Measurements from ENCODE around the gene GGNBP2.

Gene GGNBP2

GRCh38 chr17:36625188-36625587 is 80.5 kb downstream of the GGNBP2 start:
- DNase-seq (ENCODE audit: extremely low read depth in 1 of 2, low read depth in 1 of 2) = no peak

GRCh38 chr17:36627101-36627500 is 82.4 kb downstream of the GGNBP2 start:
- DNase-seq (ENCODE audit: extremely low read depth in 1 of 2, low read depth in 1 of 2) = no peak

- no peak for DNase-seq (ENCODE audit: extremely low read depth in 1 of 2, low read depth in 1 of 2)
These were observed 83.9 kb downstream of the GGNBP2 start for GRCh38 chr17:36628576-36628975.

- DNase-seq (ENCODE audit: extremely low read depth in 1 of 2, low read depth in 1 of 2) = peak; percentile 58 to 68
These were observed 84.6 kb downstream of the GGNBP2 start for GRCh38 chr17:36629252-36629847.

- DNase-seq (ENCODE audit: extremely low read depth in 1 of 2, low read depth in 1 of 2) = no peak
These were observed 85.3 kb downstream of the GGNBP2 start for GRCh38 chr17:36629970-36630502.

- no peak for DNase-seq (ENCODE audit: extremely low read depth in 1 of 2, low read depth in 1 of 2)
These were observed 86.3 kb downstream of the GGNBP2 start for GRCh38 chr17:36631022-36631421.

GRCh38 chr17:36632916-36633771 is 88.4 kb downstream of the GGNBP2 start:
- DNase-seq (ENCODE audit: extremely low read depth in 1 of 2, low read depth in 1 of 2) = no peak
